A549 (cell line): Measurements from ENCODE around the gene ATF1. TPM values are rescaled to one million over a fixed set of nuclear protein-coding genes. Genes with fewer than 3 reads are reported as not detected.
A peak's percentile ranks its signal among the peaks of the same experiment; 100 is the strongest.

Experiments used
- ATAC-seq, 2 experiments: fragments of 200-7000 bp in 1 of 2; fragments of >200 bp in 1 of 2; cut with Nextera tagmentation in 1 of 2; cut with Tn5 transposase in 1 of 2; 3 replicates each; pipeline versions ENCODE4 v1.8.0 to v1.9.1; 2018 to 2020; ENCODE audit warnings: mild to moderate bottlenecking in 1 of 2, moderate library complexity in 1 of 2
- CTCF ChIA-PET: fragments of 300-600 bp; sonication (Branson Sonifier 250); formaldehyde crosslinking; extraction: SDS; loops from one replicate; lab custom pipeline; 2021; ENCODE audit warnings: antibody characterized with exemption, inconsistent platforms; lab: Yijun Ruan, JAX
- POLR2A ChIA-PET: fragments of 350-600 bp; formaldehyde crosslinking; extraction: SDS; loops from one replicate; lab custom pipeline; 2021; ENCODE audit warnings: antibody characterized with exemption, inconsistent platforms; lab: Yijun Ruan, JAX
- DNase-seq, 2 experiments: peaks; one replicate each; pipeline versions ENCODE4 v3.0.0 to v3.0.0-alpha.2; 2011 to 2016; ENCODE audit warnings: low read depth in 1 of 2, low spot score in 1 of 2
- FAIRE-seq: peaks from 2 replicates; lab custom pipeline; 2011; peaks lifted over from hg19 to GRCh38; lab: Jason Lieb, UNC
- H3K27ac ChIP-seq, 2 experiments: fragments of >200 bp; sonication (Bioruptor Twin); formaldehyde crosslinking; 3 replicates each; pipeline ENCODE4 v1.5.1; 2016 to 2017
- H3K4me1 ChIP-seq: fragments of >200 bp; sonication (Bioruptor Twin); formaldehyde crosslinking; 3 replicates; pipeline ENCODE4 v1.6.1; 2016
- H3K4me2 ChIP-seq: fragments of >200 bp; sonication (Bioruptor Twin); formaldehyde crosslinking; 3 replicates; pipeline ENCODE4 v1.6.1; 2016
- H3K4me3 ChIP-seq: fragments of >200 bp; sonication (Bioruptor Twin); formaldehyde crosslinking; 3 replicates; pipeline ENCODE4 v1.5.1; 2016
- H3K9me3 ChIP-seq: fragments of >200 bp; sonication (Bioruptor Twin); formaldehyde crosslinking; 3 replicates; pipeline ENCODE4 v1.6.1; 2016
- CBX2 ChIP-seq: fragments of 200-600 bp; sonication (generic); IDR thresholded peaks from 2 replicates; pipeline ENCODE4 v1.6.1; 2016; ENCODE audit warnings: low read depth, mild to moderate bottlenecking, borderline replicate concordance
- CEBPB ChIP-seq, 2 experiments: fragments of >200 bp in 1 of 2; sonication (Bioruptor Twin) in 1 of 2; formaldehyde crosslinking in 1 of 2; IDR thresholded peaks; 2 replicates each; pipeline ENCODE4 v1.6.1; 2012 to 2016
- E2F6 ChIP-seq: IDR thresholded peaks from 2 replicates; pipeline ENCODE4 v1.6.1; 2012; ENCODE audit warnings: low read depth, borderline replicate concordance
- EHMT2 ChIP-seq: fragments of 200-600 bp; sonication (generic); IDR thresholded peaks from 2 replicates; pipeline ENCODE4 v1.6.1; 2016; ENCODE audit warnings: antibody characterized with exemption, low read depth, mild to moderate bottlenecking, moderate library complexity
- FOSB ChIP-seq: fragments of 250-450 bp; sonication (Bioruptor Pico); IDR thresholded peaks from 2 replicates; pipeline ENCODE4 v1.5.0; 2020; ENCODE audit warnings: mild to moderate bottlenecking, moderate library complexity
- HMGXB4 ChIP-seq: fragments of 250-450 bp; sonication (Bioruptor Pico); IDR thresholded peaks from 2 replicates; pipeline ENCODE4 v1.5.0; 2021; ENCODE audit warnings: mild to moderate bottlenecking, moderate library complexity, borderline replicate concordance
- KDM1A ChIP-seq: fragments of 200-600 bp; sonication (generic); IDR thresholded peaks from 2 replicates; pipeline ENCODE4 v1.6.1; 2016; ENCODE audit warnings: low read depth, mild to moderate bottlenecking
- NPAS2 ChIP-seq: fragments of 250-450 bp; sonication (Bioruptor Pico); IDR thresholded peaks from 2 replicates; pipeline ENCODE4 v1.8.0; 2022; ENCODE audit warnings: mild to moderate bottlenecking, moderate library complexity, borderline replicate concordance
- POLR2A ChIP-seq: IDR thresholded peaks from 2 replicates; pipeline ENCODE4 v1.6.1; 2012; ENCODE audit warnings: mild to moderate bottlenecking, low read length
- RAD21 ChIP-seq, 2 experiments: fragments of >200 bp in 1 of 2; sonication (Bioruptor Twin) in 1 of 2; formaldehyde crosslinking in 1 of 2; IDR thresholded peaks in 1 of 2; conservative IDR thresholded peaks in 1 of 2; 2 replicates in 1 of 2; 3 replicates in 1 of 2; pipeline ENCODE4 v1.6.1; 2012 to 2018; ENCODE audit warnings: inconsistent platforms in 1 of 2
- REST ChIP-seq: fragments of 200-600 bp; sonication (generic); IDR thresholded peaks from 2 replicates; pipeline ENCODE4 v1.6.1; 2016; ENCODE audit warnings: antibody characterized with exemption, mild to moderate bottlenecking, moderate library complexity
- RNF2 ChIP-seq: fragments of 200-600 bp; sonication (generic); IDR thresholded peaks from 2 replicates; pipeline ENCODE4 v1.6.1; 2016; ENCODE audit warnings: low read depth, mild to moderate bottlenecking, antibody characterized with exemption, moderate library complexity, borderline replicate concordance
- ZC3H11A ChIP-seq: fragments of 450-650 bp; IDR thresholded peaks from 2 replicates; pipeline ENCODE4 v1.6.1; 2014; ENCODE audit warnings: antibody characterized with exemption, mild to moderate bottlenecking
- ZFP36 ChIP-seq: fragments of 450-650 bp; IDR thresholded peaks from 2 replicates; pipeline ENCODE4 v1.6.1; 2014; ENCODE audit warnings: borderline replicate concordance; ENCODE audit not compliant: partially characterized antibody
- WGBS: methylation state at CpG from one replicate; pipeline ENCODE4 v1.1.6; 2017; ENCODE audit errors: missing lambda C conversion rate; 5-methylcytosine and 5-hydroxymethylcytosine counted together
- polyA plus RNA-seq, 4 experiments: library from polyadenylated mRNA; depleted of rRNA in 3 of 4; stranded (reverse); fragments of >200 nt; fragmentation: RNase III in 1 of 4; extraction: RNeasy Plus Mini Kit Qiagen cat#74134 plus additional on column Dnase treatment in 1 of 4; gene quantifications; 2 replicates in 3 of 4; 3 replicates in 1 of 4; pipeline ENCODE4 v1.2.3, GENCODE V29; 2011 to 2017

The ATF1 gene
- polyA plus RNA-seq, 2 of the 4 experiments (the other 2 are of a cell fraction): 34.2 to 77.1 TPM

GRCh38 chr12:50778663-50779590 is 15.0 kb downstream of the ATF1 start:
- peaks cover 1% of the 10 kb centered on the region; the same call in 1 of the 3 replicates for H3K4me1 ChIP-seq
- TF ChIP-seq E2F6 (no peak), ZFP36 (peak; percentile 8)
- DNase-seq (no peak), ATAC-seq (no peak), FAIRE-seq (no peak)
- no peak overlapping the region for H3K27ac ChIP-seq
- no peak overlapping the region for H3K4me2 ChIP-seq
- no peaks in the 10 kb centered on the region for H3K9me3 ChIP-seq
- no peak overlapping the region for H3K4me3 ChIP-seq
- WGBS: 77% methylated on average over 8 of the region's 8 CpGs
- POLR2A ChIA-PET: no interaction called here
- CTCF ChIA-PET: interaction anchor here (0.7 to 4.0 kb wide), 3 partner anchors 14 to 47 kb away, joined by 3 to 32 read pairs (median 4); partner anchors contain the start of gene ATF1

- DNase-seq: no peak
- no peak overlapping the region for H3K27ac ChIP-seq
- POLR2A ChIA-PET: no interaction called here
- CTCF ChIA-PET: interaction anchor here (0.7 to 4.1 kb wide), 4 partner anchors 15 to 562 kb away, joined by 3 to 20 read pairs (median 4); no protein-coding TSS in a partner anchor
- TF ChIP-seq REST (no peak), EHMT2 (no peak), CEBPB (IDR thresholded peaks at IDR 0.05) (no peak), FOSB (CRISPR knock-in tag) (no peak), RNF2 (no peak), ZC3H11A (no peak), CBX2 (no peak)
- TF ChIP-seq, all 56 proteins: peak for 0
- no peak overlapping the region for H3K4me3 ChIP-seq
- ATAC-seq (no peak), FAIRE-seq (no peak)
- peaks cover 12% of the 10 kb centered on the region for H3K4me1 ChIP-seq
- H3K9me3 ChIP-seq: no peaks in the 10 kb centered on the region
- 85% methylated on average over 4 of the region's 4 CpGs for WGBS
- H3K4me2 ChIP-seq: no peak overlapping the region
Measured at GRCh38 chr12:50780013-50780412, 16.1 kb downstream of the ATF1 start.

GRCh38 chr12:50784501-50784900 is 20.6 kb downstream of the ATF1 start:
- H3K9me3 ChIP-seq: peaks cover 8% of the 10 kb centered on the region; the same call in 1 of the 3 replicates
- FAIRE-seq: no peak
- H3K4me2 ChIP-seq: peak overlapping the region; percentile 79
- ATAC-seq: no peak
- H3K4me3 ChIP-seq: no peak overlapping the region
- H3K27ac ChIP-seq: peak overlapping the region; percentile 51 to 62; a peak in 5 of 6 replicates
- WGBS: 85% methylated on average over 4 of the region's 4 CpGs
- ChIA-PET POLR2A (interaction anchor here (1.5 kb wide), 1 partner anchor 20 kb away, joined by 7 read pairs; the partner anchor contains the start of gene ATF1), CTCF (no interaction called here)
- TF ChIP-seq POLR2A: no peak
- no peak for TF ChIP-seq KDM1A
- no peak for TF ChIP-seq RAD21 (conservative IDR thresholded peaks at IDR 0.05 in 1 of 2, IDR thresholded peaks at IDR 0.05 in 1 of 2)
- no peak for TF ChIP-seq NPAS2 (CRISPR knock-in tag)
- no peak for TF ChIP-seq HMGXB4 (CRISPR knock-in tag)
- peaks cover 48% of the 10 kb centered on the region for H3K4me1 ChIP-seq
- DNase-seq: no peak
